ENCODE results near the gene ZNF740. TPM values are rescaled to one million over a fixed set of nuclear protein-coding genes. Genes with fewer than 3 reads are reported as not detected.

Gene ZNF740
- total and polyA plus RNA-seq, 2 of the 8 experiments (the other 6 are each of a cell fraction or from before 2014, with no cell fraction given), result 8.2 to 40.0 TPM

DNA sequence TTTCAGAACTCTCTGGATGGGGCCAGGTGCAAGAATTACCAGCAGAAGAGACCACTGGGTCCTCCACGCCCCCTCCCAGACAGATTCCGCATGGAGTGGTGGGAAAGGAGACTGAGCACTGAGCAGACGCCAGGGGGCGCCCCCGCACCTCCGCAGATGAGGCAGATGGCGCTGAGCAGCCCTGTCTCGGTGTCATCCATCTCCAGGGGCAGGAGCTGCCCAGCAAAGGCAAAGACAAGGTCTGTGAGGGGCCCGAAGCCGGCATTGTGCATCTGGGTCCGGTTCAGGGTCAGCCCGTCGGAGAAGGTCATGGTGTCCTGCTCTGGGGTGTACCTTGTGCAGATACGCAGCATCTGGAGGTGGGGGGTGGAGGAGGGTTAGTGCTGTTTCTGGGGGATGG lies 32.8 kb downstream of the ZNF740 start:
- Histone ChIP-seq H3K9ac (replicated peaks in 1 of 4; ENCODE audit: extremely low read depth in 1 of 4, low read depth in 3 of 4, low read length in 3 of 4) (no peak overlapping the region), H2AK5ac (ENCODE audit: low read depth, low read length) (no peak overlapping the region), H2BK20ac (ENCODE audit: low read length) (peak overlapping the region; percentile 88; the same call in 1 of the 2 replicates), H3K27ac (ENCODE audit: low read depth, low read length) (no peak overlapping the region), H4K20me1 (replicated peaks in 1 of 2; ENCODE audit: control insufficient read depth in 1 of 2, insufficient read depth in 2 of 2, low read length in 2 of 2) (peaks cover 2 to 4% of the 10 kb centered on the region in 2 experiments), H2BK5ac (ENCODE audit: low read depth, low read length) (peak overlapping the region; percentile 74; the same call in 1 of the 2 replicates), H2BK12ac (ENCODE audit: low read depth, low read length) (peak overlapping the region; percentile 91; the same call in 1 of the 2 replicates), H2BK15ac (ENCODE audit: low read length) (no peak overlapping the region), H3K9me3 (ENCODE audit: insufficient read depth in 2 of 2, low read depth in 1 of 2, low read length in 1 of 2) (no peaks in the 10 kb centered on the region), H3K36me3 (ENCODE audit: control insufficient read depth in 2 of 4, insufficient read depth in 4 of 4, low read length in 3 of 4) (peaks cover 20 to 45% (median 31%) of the 10 kb centered on the region in 4 experiments), H3K18ac (ENCODE audit: extremely low read depth, low read length) (peak overlapping the region; percentile 40; the same call in 1 of the 2 replicates), H3K4me3 (ENCODE audit: extremely low read depth in 1 of 4, insufficient read depth in 2 of 4, low read depth in 3 of 4, low read length in 4 of 4) (no peak overlapping the region), H4K5ac (ENCODE audit: insufficient read length, low read depth, low read length) (no peak overlapping the region), H3K4me1 (replicated peaks in 1 of 4; ENCODE audit: control insufficient read depth in 3 of 4, insufficient read depth in 4 of 4, low read length in 3 of 4) (peaks cover 21 to 45% (median 35%) of the 10 kb centered on the region in 4 experiments), H4K91ac (replicated peaks; ENCODE audit: insufficient read length, low read length) (peak overlapping the region; percentile 34), H3K23ac (ENCODE audit: insufficient read length) (no peak overlapping the region), H3K14ac (ENCODE audit: insufficient read length) (no peak overlapping the region), H3K23me2 (ENCODE audit: low read depth, low read length) (peaks cover 12% of the 10 kb centered on the region), H3K79me1 (ENCODE audit: low read depth, low read length) (peaks cover 11% of the 10 kb centered on the region), H2AFZ (ENCODE audit: low read length) (no peak overlapping the region), H2BK120ac (replicated peaks; ENCODE audit: low read depth, low read length) (no peak overlapping the region), H3K79me2 (ENCODE audit: control insufficient read depth in 1 of 2, insufficient read depth in 2 of 2, low read length in 2 of 2) (peaks cover 12 to 24% of the 10 kb centered on the region in 2 experiments), H4K8ac (ENCODE audit: extremely low read depth, insufficient read depth, low read length) (no peak overlapping the region; the same call in 1 of the 2 replicates), H3K4ac (replicated peaks; ENCODE audit: insufficient read length, low read depth, low read length) (no peak overlapping the region), H3K4me2 (ENCODE audit: insufficient read depth in 1 of 2, low read depth in 2 of 2, low read length in 2 of 2) (no peak overlapping the region), H3K27me3 (replicated peaks in 1 of 4; ENCODE audit: control insufficient read depth in 3 of 4, extremely low read depth in 1 of 4, insufficient read depth in 3 of 4, low read length in 3 of 4) (no peaks in the 10 kb centered on the region), H3K56ac (replicated peaks; ENCODE audit: insufficient read length, low read depth, low read length) (no peak overlapping the region)
- DNase-seq (ENCODE audit: low read depth in 1 of 2, low spot score in 2 of 2) (peak in 1 of 2 experiments; percentile 96), FAIRE-seq (no peak)
- 32% methylated on average over 14 of the region's 14 CpGs; no CpG with 5 or more reads in 1 of the 2 experiments for WGBS, 2 experiments (ENCODE audit: extremely low coverage in 1 of 2, insufficient coverage in 1 of 2, insufficient read length in 1 of 2, insufficient replicate concordance in 2 of 2, low coverage in 1 of 2, low lambda C conversion rate in 2 of 2, missing lambda C conversion rate in 1 of 2)
- CTCF ChIA-PET (ENCODE audit: partially characterized antibody), result interaction anchor here (0.7 to 22.3 kb wide), 22 partner anchors 10 to 514 kb away, joined by 3 to 654 read pairs (median 9); partner anchors contain the start of genes AAAS, CALCOCO1, CSAD and ESPL1
- POLR2A ChIA-PET (ENCODE audit: partially characterized antibody), result interaction anchor here (0.6 to 13.6 kb wide), 15 partner anchors 14 to 249 kb away, joined by 3 to 151 read pairs (median 5); partner anchors contain the start of genes ESPL1, MYG1, PFDN5 and RARG
- TF ChIP-seq ASH2L (IDR thresholded peaks at IDR 0.05; ENCODE audit: low read length) (no peak), SP1 (IDR thresholded peaks at IDR 0.05; ENCODE audit: low read depth, low read length) (no peak), BRCA1 (IDR thresholded peaks at IDR 0.05; ENCODE audit: low read depth, low read length) (no peak), EZH2 (IDR thresholded peaks at IDR 0.05; ENCODE audit: low read depth, low read length, severe bottlenecking) (no peak), SIN3A (conservative IDR thresholded peaks at IDR 0.05 in 1 of 2, IDR thresholded peaks at IDR 0.05 in 1 of 2; ENCODE audit: low read depth in 1 of 2, low read length in 2 of 2) (peak in 1 of 2 experiments; percentile 78; a peak in 2 of 4 replicates), TAF7 (optimal IDR thresholded peaks at IDR 0.05; ENCODE audit: borderline replicate concordance, low read depth, low read length) (no peak), CEBPB (IDR thresholded peaks at IDR 0.05; ENCODE audit: low read depth, low read length) (no peak), TCF12 (IDR thresholded peaks at IDR 0.05; ENCODE audit: low read depth, low read length) (no peak), GABPA (IDR thresholded peaks at IDR 0.05; ENCODE audit: borderline replicate concordance, insufficient read depth, low read length) (0 out of 2 replicates have a peak, but pooled peaks have one; percentile 38), NANOG (IDR thresholded peaks at IDR 0.05; ENCODE audit: insufficient read depth, low read depth, low read length, poor library complexity, severe bottlenecking) (no peak)
